Muscle of leg (tissue), 11 donors: ENCODE data around the gene CD28. TPM values are rescaled to one million over a fixed set of nuclear protein-coding genes. Genes with fewer than 3 reads are reported as not detected.
"Not testable (repeated sequence)": the region's sequence is repeated elsewhere in the genome, so short reads cannot be mapped to it uniquely, and the experiment has no call there.

ENCODE experiments used
- DNase-seq: peaks from one replicate; pipeline ENCODE4 v3.0.0; 2013
- H3K27ac ChIP-seq: one replicate; pipeline ENCODE4 v1.5.1; 2013; ENCODE audit warnings: mild to moderate bottlenecking, low read length, control low read depth
- H3K27me3 ChIP-seq: one replicate; pipeline ENCODE4 v1.6.1; 2013; ENCODE audit warnings: low read length; ENCODE audit not compliant: control insufficient read depth, insufficient read depth
- H3K36me3 ChIP-seq: one replicate; pipeline ENCODE4 v1.6.1; 2013; ENCODE audit warnings: low read length; ENCODE audit not compliant: control insufficient read depth, insufficient read depth
- H3K4me1 ChIP-seq: one replicate; pipeline ENCODE4 v1.6.1; 2013; ENCODE audit warnings: low read length; ENCODE audit not compliant: control insufficient read depth, insufficient read depth
- H3K4me3 ChIP-seq: one replicate; pipeline ENCODE4 v1.5.1; 2013; ENCODE audit warnings: low read length, control low read depth
- H3K9me3 ChIP-seq: replicated peaks from 2 replicates; pipeline ENCODE4 v1.6.1; 2013; ENCODE audit warnings: low read depth, low read length; ENCODE audit not compliant: control insufficient read depth
- WGBS: methylation state at CpG from one replicate; pipeline ENCODE4 v1.1.5; 2013; ENCODE audit warnings: missing lambda C conversion rate; ENCODE audit not compliant: insufficient coverage; 5-methylcytosine and 5-hydroxymethylcytosine counted together
- polyA plus RNA-seq, 8 donors: library from polyadenylated mRNA; unstranded; fragments of 120-200 nt; gene quantifications; one replicate each; pipeline versions ENCODE4 v1.2.1 to v1.2.3, GENCODE V29; 2013; ENCODE audit warnings: inconsistent platforms in 1 of 8, low replicate concordance in 1 of 8; ENCODE audit not compliant: insufficient read length in 8 of 8, insufficient read depth in 1 of 8
- total RNA-seq: library from RNA; stranded (reverse); fragments of 120-200 nt; gene quantifications from one replicate; pipeline ENCODE4 v1.2.4, GENCODE V29; 2013

CD28 gene
- total and polyA plus RNA-seq, 9 donors, result 2.8 to 5.6 (median 3.8) TPM

GRCh38 chr2:203694191-203694590 is 12.2 kb upstream of the CD28 start:
- WGBS, result 40% methylated on average over 1 of the region's 3 CpGs
- H3K4me3 ChIP-seq, result no peak overlapping the region
- no peaks in the 10 kb centered on the region for H3K36me3 ChIP-seq
- peak; percentile 47 for DNase-seq
- H3K27ac ChIP-seq, result peak overlapping the region; percentile 52
- H3K27me3 ChIP-seq, result no peaks in the 10 kb centered on the region
- no peaks in the 10 kb centered on the region for H3K9me3 ChIP-seq
- H3K4me1 ChIP-seq, result peaks cover 31% of the 10 kb centered on the region

DNA sequence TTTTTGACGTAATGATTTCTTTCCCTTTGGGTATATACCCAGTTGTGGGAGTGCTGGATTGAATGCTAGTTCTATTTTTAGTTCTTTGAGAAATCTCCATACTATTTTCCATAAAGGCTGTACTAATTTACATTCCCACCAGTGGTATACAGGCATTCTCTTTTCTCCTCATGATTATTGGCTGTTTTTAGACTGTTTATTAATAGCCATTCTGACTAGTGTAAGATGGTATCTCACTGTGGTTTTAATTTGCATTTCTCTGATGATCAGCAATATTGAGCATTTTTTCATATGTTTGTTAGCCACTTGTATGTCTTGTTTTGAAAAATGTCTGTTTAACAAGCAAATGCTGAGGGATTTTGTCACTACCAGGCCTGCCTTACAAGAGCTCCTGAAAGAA is 9.2 kb upstream of the CD28 start:
- Histone ChIP-seq H3K4me3 (no peak overlapping the region), H3K27ac (no peak overlapping the region), H3K9me3 (no peaks in the 10 kb centered on the region), H3K4me1 (peaks cover 10% of the 10 kb centered on the region), H3K36me3 (no peaks in the 10 kb centered on the region), H3K27me3 (no peaks in the 10 kb centered on the region)
- WGBS, result no CpG with 5 or more reads among the region's 1 CpG
- no peak for DNase-seq

DNA sequence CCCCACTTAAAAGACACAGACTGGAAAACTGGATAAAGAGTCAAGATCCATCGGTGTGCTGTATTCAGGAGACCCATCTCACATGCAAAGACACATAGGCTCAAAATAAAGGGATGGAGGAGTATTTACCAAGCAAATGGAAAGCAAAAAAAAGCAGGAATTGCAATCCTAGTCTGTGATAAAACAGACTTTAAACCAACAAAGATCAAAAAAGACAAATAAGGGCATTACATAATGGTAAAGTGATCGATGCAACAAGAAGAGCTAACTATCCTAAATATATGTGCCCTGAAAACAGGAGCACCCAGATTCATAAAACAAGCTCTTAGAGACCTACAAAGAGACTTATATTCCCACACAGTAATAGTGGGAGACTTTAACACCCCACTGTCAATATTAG is 8.7 kb upstream of the CD28 start:
- not testable (repeated sequence) for H3K9me3 ChIP-seq, H3K27ac ChIP-seq, H3K36me3 ChIP-seq, H3K4me3 ChIP-seq, DNase-seq, H3K4me1 ChIP-seq, H3K27me3 ChIP-seq
- no CpG with 5 or more reads among the region's 2 CpGs for WGBS

DNA sequence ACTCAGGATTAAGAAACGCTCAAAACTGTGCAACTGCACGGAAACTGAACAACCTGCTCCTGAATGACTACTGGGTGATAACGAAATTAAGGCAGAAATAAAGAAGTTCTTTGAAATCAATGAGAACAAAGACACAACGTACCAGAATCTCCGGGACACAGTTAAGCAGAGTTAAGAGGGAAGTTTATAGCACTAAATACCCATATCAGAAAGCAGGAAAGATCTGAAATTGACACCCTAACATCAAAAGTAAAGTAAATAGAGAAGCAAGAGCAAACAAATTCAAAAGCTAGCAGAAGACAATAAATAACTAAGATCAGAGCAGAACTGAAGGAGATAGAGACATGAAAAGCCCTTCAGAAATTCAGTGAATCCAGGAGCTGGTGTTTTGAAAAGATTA is 8.0 kb upstream of the CD28 start:
- H3K4me3 ChIP-seq, H3K9me3 ChIP-seq, H3K36me3 ChIP-seq, H3K27me3 ChIP-seq, DNase-seq, H3K27ac ChIP-seq, H3K4me1 ChIP-seq: not testable (repeated sequence)
- no CpG with 5 or more reads among the region's 5 CpGs for WGBS

DNA sequence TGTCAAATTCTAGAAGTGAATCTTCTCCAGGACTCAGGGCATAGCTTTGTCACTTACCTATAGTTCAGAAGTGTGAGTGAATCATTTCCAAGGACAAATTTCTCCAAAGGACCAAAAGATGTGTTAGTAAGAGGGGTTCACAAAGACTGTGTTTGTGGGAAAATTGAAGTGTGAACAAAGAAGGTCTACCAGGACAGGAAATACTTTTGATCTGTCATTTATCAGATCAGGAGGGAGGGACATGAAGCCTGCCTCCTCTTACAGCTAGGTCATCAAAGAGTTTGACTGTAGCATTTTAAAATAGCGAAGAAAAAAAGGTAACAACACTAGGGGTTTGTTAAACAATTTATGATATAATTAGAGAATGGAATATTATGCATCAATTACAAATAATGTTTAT is 2.0 kb upstream of the CD28 start:
- H3K4me3 ChIP-seq, result no peak overlapping the region
- H3K9me3 ChIP-seq, result no peaks in the 10 kb centered on the region
- H3K36me3 ChIP-seq, result no peaks in the 10 kb centered on the region
- WGBS, result no CpG with 5 or more reads among the region's 1 CpG
- no peak overlapping the region for H3K27ac ChIP-seq
- no peaks in the 10 kb centered on the region for H3K4me1 ChIP-seq
- DNase-seq, result no peak
- no peaks in the 10 kb centered on the region for H3K27me3 ChIP-seq

- H3K36me3 ChIP-seq, result no peaks in the 10 kb centered on the region
- no CpG with 5 or more reads among the region's 6 CpGs for WGBS
- no peak for DNase-seq
- no peak overlapping the region for H3K4me3 ChIP-seq
- no peaks in the 10 kb centered on the region for H3K9me3 ChIP-seq
- H3K4me1 ChIP-seq, result no peaks in the 10 kb centered on the region
- H3K27ac ChIP-seq, result no peak overlapping the region
- H3K27me3 ChIP-seq, result no peaks in the 10 kb centered on the region
Observed at GRCh38 chr2:203705178-203705577, 1.3 kb upstream of the CD28 start.

GRCh38 chr2:203707530-203707929 is 1.1 kb downstream of the CD28 start:
- Histone ChIP-seq H3K36me3 (no peaks in the 10 kb centered on the region), H3K9me3 (no peaks in the 10 kb centered on the region), H3K27ac (no peak overlapping the region), H3K4me1 (no peaks in the 10 kb centered on the region), H3K27me3 (no peaks in the 10 kb centered on the region), H3K4me3 (peak overlapping the region; percentile 6)
- WGBS, result 86% methylated on average over 1 of the region's 5 CpGs
- DNase-seq, result no peak

- H3K4me1 ChIP-seq, result no peaks in the 10 kb centered on the region
- WGBS, result no CpG with 5 or more reads among the region's 11 CpGs
- no peaks in the 10 kb centered on the region for H3K27me3 ChIP-seq
- no peak overlapping the region for H3K4me3 ChIP-seq
- H3K27ac ChIP-seq, result no peak overlapping the region
- no peaks in the 10 kb centered on the region for H3K9me3 ChIP-seq
- no peak for DNase-seq
- no peaks in the 10 kb centered on the region for H3K36me3 ChIP-seq
Observed at GRCh38 chr2:203708846-203709396, 2.5 kb downstream of the CD28 start.

GRCh38 chr2:203709416-203710040 is 3.1 kb downstream of the CD28 start:
- peak; percentile 59 for DNase-seq
- no peak overlapping the region for H3K4me3 ChIP-seq
- no peaks in the 10 kb centered on the region for H3K36me3 ChIP-seq
- H3K4me1 ChIP-seq, result no peaks in the 10 kb centered on the region
- WGBS, result 83% methylated on average over 1 of the region's 3 CpGs
- no peak overlapping the region for H3K27ac ChIP-seq
- H3K9me3 ChIP-seq, result no peaks in the 10 kb centered on the region
- H3K27me3 ChIP-seq, result no peaks in the 10 kb centered on the region

- Histone ChIP-seq H3K4me3 (no peak overlapping the region), H3K27ac (no peak overlapping the region), H3K9me3 (no peaks in the 10 kb centered on the region), H3K36me3 (no peaks in the 10 kb centered on the region), H3K27me3 (no peaks in the 10 kb centered on the region), H3K4me1 (no peaks in the 10 kb centered on the region)
- WGBS, result no CpG with 5 or more reads among the region's 4 CpGs
- DNase-seq, result no peak
Observed at GRCh38 chr2:203710226-203710625, 3.8 kb downstream of the CD28 start.

- H3K4me1 ChIP-seq, result no peaks in the 10 kb centered on the region
- DNase-seq, result no peak
- H3K27ac ChIP-seq, result no peak overlapping the region
- H3K4me3 ChIP-seq, result no peak overlapping the region
- no peaks in the 10 kb centered on the region for H3K36me3 ChIP-seq
- H3K9me3 ChIP-seq, result no peaks in the 10 kb centered on the region
- no peaks in the 10 kb centered on the region for H3K27me3 ChIP-seq
- WGBS, result no CpG with 5 or more reads among the region's 2 CpGs
Observed at GRCh38 chr2:203710952-203711351, 4.5 kb downstream of the CD28 start.
